ACC112 (cell line): ENCODE results near the gene TMEM94.

Experiments used
- H2AFZ ChIP-seq: fragments of 200-600 bp; sonication (generic); one replicate; pipeline ENCODE4 v1.6.0; 2017; ENCODE audit warnings: antibody characterized with exemption, low read length; ENCODE audit not compliant: unreplicated experiment
- H3K27ac ChIP-seq: fragments of 200-600 bp; sonication (generic); 2 replicates; pipeline ENCODE4 v1.5.1; 2014; ENCODE audit warnings: low read depth, mild to moderate bottlenecking, antibody characterized with exemption, low read length, moderate library complexity
- H3K27me3 ChIP-seq: fragments of 200-600 bp; sonication (generic); 2 replicates; pipeline ENCODE4 v1.6.1; 2014; ENCODE audit warnings: mild to moderate bottlenecking, antibody characterized with exemption, low read length, moderate library complexity, mixed read lengths; ENCODE audit not compliant: insufficient read depth
- H3K36me3 ChIP-seq: fragments of 200-600 bp; sonication (generic); 2 replicates; pipeline ENCODE4 v1.6.1; 2016; ENCODE audit warnings: mild to moderate bottlenecking, antibody characterized with exemption, low read length, moderate library complexity, mixed read lengths; ENCODE audit not compliant: insufficient read depth
- H3K4me1 ChIP-seq: fragments of 200-600 bp; sonication (generic); one replicate; pipeline ENCODE4 v1.6.1; 2016; ENCODE audit warnings: low read length, mixed read lengths; ENCODE audit not compliant: insufficient read depth, unreplicated experiment, control insufficient read depth
- H3K4me3 ChIP-seq: fragments of 200-600 bp; sonication (generic); 2 replicates; pipeline ENCODE4 v1.5.1; 2014; ENCODE audit warnings: mild to moderate bottlenecking, low read depth, low read length
- H3K79me2 ChIP-seq: fragments of 200-600 bp; sonication (generic); one replicate; pipeline ENCODE4 v1.6.0; 2016; ENCODE audit warnings: low read length; ENCODE audit not compliant: control insufficient read depth, unreplicated experiment, insufficient read depth

TMEM94 gene

GRCh38 chr17:75456417-75457046, at the start of gene TMEM94:
Gene TMEM94 (plus strand): TSS chr17:75456635. CDS start chr17:75471906, 15,271 bp downstream.
- H3K27me3 ChIP-seq = no peaks in the 10 kb centered on the region
- H3K27ac ChIP-seq = peak within 1 kb of the TSS; percentile 38
- H3K4me3 ChIP-seq = peak within 1 kb of the TSS; percentile 93
- H3K36me3 ChIP-seq = no peaks in the 10 kb centered on the region
- H3K79me2 ChIP-seq = peaks cover 8% of the 10 kb centered on the region
- H3K4me1 ChIP-seq = peaks cover 8% of the 10 kb centered on the region
- peak within 1 kb of the TSS; percentile 99 for H2AFZ ChIP-seq

GRCh38 chr17:75407655-75408352, 48.6 kb upstream of the TMEM94 start:
- no peak overlapping the region for H3K27ac ChIP-seq
- H3K4me1 ChIP-seq = peaks cover 8% of the 10 kb centered on the region
- no peak overlapping the region for H2AFZ ChIP-seq
- H3K27me3 ChIP-seq = no peaks in the 10 kb centered on the region
- no peak overlapping the region for H3K4me3 ChIP-seq
- peaks cover 24% of the 10 kb centered on the region for H3K79me2 ChIP-seq
- no peaks in the 10 kb centered on the region for H3K36me3 ChIP-seq

- Histone ChIP-seq H3K36me3 (no peaks in the 10 kb centered on the region), H3K4me3 (no peak overlapping the region), H3K4me1 (peaks cover 5% of the 10 kb centered on the region), H3K27me3 (peaks cover 3% of the 10 kb centered on the region; the same call in 1 of the 2 replicates), H3K79me2 (peaks cover 3% of the 10 kb centered on the region), H2AFZ (no peak overlapping the region), H3K27ac (no peak overlapping the region)
These were observed 46.3 kb upstream of the TMEM94 start for GRCh38 chr17:75410141-75410540.

GRCh38 chr17:75411328-75412067, 44.9 kb upstream of the TMEM94 start:
- Histone ChIP-seq H3K79me2 (no peaks in the 10 kb centered on the region), H2AFZ (no peak overlapping the region), H3K27ac (no peak overlapping the region), H3K27me3 (peaks cover 3% of the 10 kb centered on the region; the same call in 1 of the 2 replicates), H3K36me3 (no peaks in the 10 kb centered on the region), H3K4me3 (no peak overlapping the region), H3K4me1 (peaks cover 4% of the 10 kb centered on the region)

- Histone ChIP-seq H3K79me2 (no peaks in the 10 kb centered on the region), H3K27me3 (peaks cover 3% of the 10 kb centered on the region; the same call in 1 of the 2 replicates), H2AFZ (peak overlapping the region; percentile 80), H3K27ac (no peak overlapping the region), H3K4me1 (no peaks in the 10 kb centered on the region), H3K4me3 (peak overlapping the region; percentile 50; the same call in 1 of the 2 replicates), H3K36me3 (no peaks in the 10 kb centered on the region)
These were observed 43.7 kb upstream of the TMEM94 start for GRCh38 chr17:75412455-75413317.

- Histone ChIP-seq H3K27me3 (peaks cover 3% of the 10 kb centered on the region; the same call in 1 of the 2 replicates), H2AFZ (no peak overlapping the region), H3K4me3 (no peak overlapping the region), H3K27ac (no peak overlapping the region), H3K4me1 (no peaks in the 10 kb centered on the region), H3K79me2 (no peaks in the 10 kb centered on the region), H3K36me3 (no peaks in the 10 kb centered on the region)
These were observed 41.9 kb upstream of the TMEM94 start for GRCh38 chr17:75414488-75414887.

GRCh38 chr17:75416006-75416405, 40.4 kb upstream of the TMEM94 start:
- Histone ChIP-seq H3K27ac (no peak overlapping the region), H3K4me1 (no peaks in the 10 kb centered on the region), H3K27me3 (peaks cover 3% of the 10 kb centered on the region; the same call in 1 of the 2 replicates)

GRCh38 chr17:75417054-75417580, 39.3 kb upstream of the TMEM94 start:
- Histone ChIP-seq H3K4me3 (no peak overlapping the region), H3K27ac (no peak overlapping the region), H3K79me2 (no peaks in the 10 kb centered on the region), H3K36me3 (no peaks in the 10 kb centered on the region), H3K4me1 (no peaks in the 10 kb centered on the region), H3K27me3 (peaks cover 3% of the 10 kb centered on the region; the same call in 1 of the 2 replicates), H2AFZ (no peak overlapping the region)

More at GRCh38 chr17:75416006-75416405, 40.4 kb upstream of the TMEM94 start:
- Histone ChIP-seq H3K4me3 (no peak overlapping the region), H3K36me3 (no peaks in the 10 kb centered on the region), H3K79me2 (no peaks in the 10 kb centered on the region), H2AFZ (no peak overlapping the region)

GRCh38 chr17:75418531-75418930, 37.9 kb upstream of the TMEM94 start:
- H3K36me3 ChIP-seq = no peaks in the 10 kb centered on the region
- H3K4me1 ChIP-seq = no peaks in the 10 kb centered on the region
- H2AFZ ChIP-seq = no peak overlapping the region
- no peak overlapping the region for H3K27ac ChIP-seq
- H3K4me3 ChIP-seq = no peak overlapping the region
- H3K79me2 ChIP-seq = no peaks in the 10 kb centered on the region
- H3K27me3 ChIP-seq = peaks cover 3% of the 10 kb centered on the region; the same call in 1 of the 2 replicates
